ENCODE results near the gene VPS54.
"Not testable (repeated sequence)": the region's sequence is repeated elsewhere in the genome, so short reads cannot be mapped to it uniquely, and the experiment has no call there.

Gene VPS54

DNA sequence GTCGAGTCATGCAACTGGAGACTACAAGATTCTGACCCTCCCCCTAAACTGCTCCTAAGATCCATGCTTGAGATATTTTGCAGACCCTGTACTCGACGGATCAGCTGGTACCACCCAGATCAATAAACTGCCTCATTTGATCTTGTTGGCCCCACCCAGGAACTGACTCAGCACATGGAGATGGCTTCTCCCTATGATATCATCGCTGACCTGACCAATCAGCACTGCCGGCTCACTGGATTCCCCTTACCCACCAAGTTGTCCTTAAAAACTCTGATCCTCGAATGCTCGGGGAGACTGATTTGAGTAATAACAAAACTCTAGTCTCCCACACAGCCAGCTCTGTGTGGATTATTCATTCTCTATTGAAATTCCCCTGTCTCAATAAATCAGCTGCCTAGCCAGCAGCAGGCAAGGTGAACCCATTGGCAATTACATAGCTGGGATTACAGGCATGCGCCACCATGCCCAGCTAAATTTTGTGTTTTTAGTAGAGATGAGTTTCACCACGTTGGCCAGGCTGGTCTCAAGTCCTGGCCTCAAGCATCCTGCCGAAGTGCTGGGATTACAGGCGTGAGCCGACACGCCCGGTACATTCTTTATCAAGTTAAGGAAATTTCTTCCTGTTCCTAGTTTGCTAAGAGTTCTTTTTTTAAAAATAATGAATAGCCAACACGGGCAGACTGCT lies 43.6 kb downstream of the VPS54 start:
- in situ Hi-C loops (cut with MboI; ENCODE audit: low sequenced_read_pairs, unreplicated experiment), result no loop called here
- TF ChIP-seq, protein P1, sequence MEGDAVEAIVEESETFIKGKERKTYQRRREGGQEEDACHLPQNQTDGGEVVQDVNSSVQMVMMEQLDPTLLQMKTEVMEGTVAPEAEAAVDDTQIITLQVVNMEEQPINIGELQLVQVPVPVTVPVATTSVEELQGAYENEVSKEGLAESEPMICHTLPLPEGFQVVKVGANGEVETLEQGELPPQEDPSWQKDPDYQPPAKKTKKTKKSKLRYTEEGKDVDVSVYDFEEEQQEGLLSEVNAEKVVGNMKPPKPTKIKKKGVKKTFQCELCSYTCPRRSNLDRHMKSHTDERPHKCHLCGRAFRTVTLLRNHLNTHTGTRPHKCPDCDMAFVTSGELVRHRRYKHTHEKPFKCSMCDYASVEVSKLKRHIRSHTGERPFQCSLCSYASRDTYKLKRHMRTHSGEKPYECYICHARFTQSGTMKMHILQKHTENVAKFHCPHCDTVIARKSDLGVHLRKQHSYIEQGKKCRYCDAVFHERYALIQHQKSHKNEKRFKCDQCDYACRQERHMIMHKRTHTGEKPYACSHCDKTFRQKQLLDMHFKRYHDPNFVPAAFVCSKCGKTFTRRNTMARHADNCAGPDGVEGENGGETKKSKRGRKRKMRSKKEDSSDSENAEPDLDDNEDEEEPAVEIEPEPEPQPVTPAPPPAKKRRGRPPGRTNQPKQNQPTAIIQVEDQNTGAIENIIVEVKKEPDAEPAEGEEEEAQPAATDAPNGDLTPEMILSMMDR (IDR thresholded peaks at IDR 0.05; ENCODE audit: borderline replicate concordance, control extremely low read depth, extremely low read depth, insufficient read depth, missing control alignments), result no peak
- DNase-seq (ENCODE audit: low spot score), result no peak

DNA sequence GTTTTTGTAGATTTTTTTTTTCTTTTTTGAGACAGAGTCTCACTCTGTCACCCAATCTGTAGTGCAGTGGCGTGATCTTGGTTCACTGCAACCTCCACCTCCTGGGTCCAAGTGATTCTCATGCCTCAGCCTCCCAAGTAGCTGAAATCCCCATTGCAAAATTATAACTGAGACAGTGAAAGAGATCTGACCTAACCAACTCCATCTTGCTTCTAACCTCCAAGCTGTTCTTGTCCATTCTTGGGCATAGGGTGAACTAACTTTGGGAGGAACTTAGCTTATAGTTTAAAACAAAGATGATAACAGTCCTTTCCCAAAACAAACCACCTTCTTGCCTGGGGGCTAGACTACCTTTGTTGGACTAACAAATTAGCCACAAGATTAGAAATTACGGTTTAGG lies 44.2 kb downstream of the VPS54 start:
- in situ Hi-C loops (cut with MboI; ENCODE audit: low sequenced_read_pairs, unreplicated experiment), result not testable (repeated sequence)

DNA sequence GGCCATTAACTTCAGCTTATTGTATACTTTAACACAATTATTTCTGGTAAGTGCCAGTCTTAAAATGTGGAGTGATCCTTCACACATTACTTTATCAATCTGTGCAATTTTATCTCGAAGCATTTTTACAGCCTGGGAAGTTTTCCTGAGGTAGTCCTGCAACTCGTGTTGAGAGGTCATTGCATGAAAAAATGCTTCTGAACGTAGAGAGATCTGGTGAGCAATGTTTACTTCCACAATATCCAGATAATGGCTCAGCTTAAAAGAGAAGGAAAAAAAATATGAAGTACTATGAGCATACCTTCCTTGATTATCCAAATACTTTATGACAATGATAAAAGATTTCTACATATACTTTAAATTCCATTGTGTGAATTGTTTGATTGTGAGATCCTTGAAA lies 57.0 kb downstream of the VPS54 start:
- in situ Hi-C loops (cut with MboI; ENCODE audit: low sequenced_read_pairs, unreplicated experiment), result no loop called here

More for the DNA sequence above, 44.2 kb downstream of the VPS54 start:
- DNase-seq (ENCODE audit: low spot score), result not testable (repeated sequence)

DNA sequence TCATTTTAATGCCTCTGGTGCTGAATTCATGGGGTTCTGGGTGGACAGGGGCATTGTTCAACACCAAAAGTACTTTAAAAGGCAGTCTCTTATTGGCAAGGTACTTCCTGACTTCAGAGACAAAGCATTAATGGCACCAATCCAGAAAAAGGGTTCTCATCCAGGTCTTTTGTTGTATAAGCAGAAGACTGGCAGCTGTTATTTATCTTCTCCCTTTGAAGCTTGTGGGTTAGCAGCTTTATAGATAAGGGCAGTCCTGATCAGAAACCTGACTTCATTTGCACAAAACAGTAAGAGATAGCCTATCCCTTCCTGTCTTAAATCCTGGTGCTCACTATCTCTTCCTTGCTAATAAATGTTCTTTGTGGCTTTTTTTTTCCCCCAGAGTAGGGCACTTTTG lies 68.8 kb downstream of the VPS54 start:
- in situ Hi-C loops (cut with MboI; ENCODE audit: low sequenced_read_pairs, unreplicated experiment), result no loop called here
- DNase-seq (ENCODE audit: low spot score), result no peak
- TF ChIP-seq, protein P1 (IDR thresholded peaks at IDR 0.05; ENCODE audit: borderline replicate concordance, control extremely low read depth, extremely low read depth, insufficient read depth, missing control alignments), result no peak

More for the DNA sequence above, 57.0 kb downstream of the VPS54 start:
- TF ChIP-seq, protein P1 (IDR thresholded peaks at IDR 0.05; ENCODE audit: borderline replicate concordance, control extremely low read depth, extremely low read depth, insufficient read depth, missing control alignments), result no peak
- DNase-seq (ENCODE audit: low spot score), result no peak

DNA sequence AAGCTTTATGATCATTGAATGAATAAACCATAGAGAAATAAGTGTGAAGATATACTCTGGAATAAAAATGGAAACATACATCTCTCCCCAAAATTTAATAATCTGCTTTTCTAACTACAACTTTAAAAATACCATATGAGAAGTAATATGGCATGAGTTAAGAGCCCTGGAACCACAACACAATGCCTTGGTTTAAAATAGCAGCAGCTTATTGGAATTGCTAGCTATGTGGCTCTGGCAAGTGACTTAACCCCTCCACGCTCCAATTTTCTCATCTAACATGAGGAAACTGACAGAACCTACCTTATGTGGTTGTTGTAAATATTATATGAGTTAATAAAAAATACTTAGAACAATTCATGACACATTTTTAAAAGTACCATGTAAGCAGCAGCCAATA lies 76.4 kb downstream of the VPS54 start:
- TF ChIP-seq, protein P1 (IDR thresholded peaks at IDR 0.05; ENCODE audit: borderline replicate concordance, control extremely low read depth, extremely low read depth, insufficient read depth, missing control alignments), result no peak
- in situ Hi-C loops (cut with MboI; ENCODE audit: low sequenced_read_pairs, unreplicated experiment), result no loop called here
- DNase-seq (ENCODE audit: low spot score), result no peak

DNA sequence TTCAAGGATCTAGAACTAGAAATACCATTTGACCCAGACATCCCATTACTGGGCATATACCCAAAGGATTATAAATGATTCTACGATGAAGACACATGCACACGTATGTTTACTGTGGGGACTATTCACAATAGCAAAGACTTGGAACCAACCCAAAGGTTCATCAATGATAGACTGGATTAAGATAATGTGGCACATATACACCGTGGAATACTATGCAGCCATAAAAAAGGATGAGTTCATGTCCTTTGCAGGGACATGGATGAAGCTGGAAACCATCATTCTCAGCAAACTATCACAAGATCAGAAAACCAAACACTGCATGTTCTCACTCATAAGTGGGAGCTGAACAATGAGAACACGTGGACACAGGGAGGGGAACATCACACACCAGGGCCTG lies 87.1 kb downstream of the VPS54 start:
- DNase-seq (ENCODE audit: low spot score); in situ Hi-C loops (cut with MboI; ENCODE audit: low sequenced_read_pairs, unreplicated experiment): not testable (repeated sequence)

DNA sequence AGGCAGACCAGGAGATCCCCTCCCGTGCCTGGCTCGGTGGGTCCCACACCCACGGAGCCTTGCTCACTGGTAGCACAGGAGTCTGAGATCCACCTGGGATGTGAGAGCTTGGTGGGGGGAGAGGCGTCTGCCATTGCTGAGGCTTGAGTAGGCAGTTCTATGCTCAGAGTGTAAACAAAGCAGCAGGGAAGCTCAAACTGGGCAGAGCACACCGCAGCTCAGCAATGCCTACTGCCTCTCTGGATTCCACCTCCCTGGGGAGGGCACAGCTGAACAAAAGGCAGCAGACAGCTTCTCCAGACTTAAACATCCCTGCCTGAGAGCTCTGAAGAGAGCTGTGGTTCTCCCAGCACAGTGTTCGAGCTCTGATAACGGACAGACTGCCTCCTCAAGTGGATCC lies 92.4 kb downstream of the VPS54 start:
- in situ Hi-C loops (cut with MboI; ENCODE audit: low sequenced_read_pairs, unreplicated experiment), result no loop called here
- TF ChIP-seq, protein P1 (IDR thresholded peaks at IDR 0.05; ENCODE audit: borderline replicate concordance, control extremely low read depth, extremely low read depth, insufficient read depth, missing control alignments), result no peak
- no peak for DNase-seq (ENCODE audit: low spot score)

DNA sequence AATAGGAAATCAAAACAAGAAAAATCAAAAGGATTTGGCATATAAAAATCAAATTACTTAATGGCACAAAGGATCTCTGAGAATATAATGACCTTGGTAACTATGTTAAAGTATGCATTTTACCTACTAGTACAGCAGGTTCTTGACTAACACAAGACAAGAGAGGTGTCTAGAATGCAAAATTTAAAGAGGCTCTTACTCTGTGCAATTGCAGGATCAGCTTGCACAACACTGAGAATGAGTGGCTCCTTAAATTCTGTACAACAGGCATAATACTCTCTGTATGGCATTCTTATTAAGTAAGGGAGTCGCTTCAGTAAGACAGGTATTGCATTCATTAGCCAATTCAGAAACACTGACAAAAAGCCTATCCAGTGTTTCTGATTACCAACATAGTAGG lies 104.9 kb downstream of the VPS54 start:
- DNase-seq (ENCODE audit: low spot score), result no peak
- TF ChIP-seq, protein P1 (IDR thresholded peaks at IDR 0.05; ENCODE audit: borderline replicate concordance, control extremely low read depth, extremely low read depth, insufficient read depth, missing control alignments), result no peak

More for the DNA sequence above, 104.9 kb downstream of the VPS54 start:
- in situ Hi-C loops (cut with MboI; ENCODE audit: low sequenced_read_pairs, unreplicated experiment), result no loop called here
